ENCODE results near the gene GLB1L2.

Gene GLB1L2

DNA sequence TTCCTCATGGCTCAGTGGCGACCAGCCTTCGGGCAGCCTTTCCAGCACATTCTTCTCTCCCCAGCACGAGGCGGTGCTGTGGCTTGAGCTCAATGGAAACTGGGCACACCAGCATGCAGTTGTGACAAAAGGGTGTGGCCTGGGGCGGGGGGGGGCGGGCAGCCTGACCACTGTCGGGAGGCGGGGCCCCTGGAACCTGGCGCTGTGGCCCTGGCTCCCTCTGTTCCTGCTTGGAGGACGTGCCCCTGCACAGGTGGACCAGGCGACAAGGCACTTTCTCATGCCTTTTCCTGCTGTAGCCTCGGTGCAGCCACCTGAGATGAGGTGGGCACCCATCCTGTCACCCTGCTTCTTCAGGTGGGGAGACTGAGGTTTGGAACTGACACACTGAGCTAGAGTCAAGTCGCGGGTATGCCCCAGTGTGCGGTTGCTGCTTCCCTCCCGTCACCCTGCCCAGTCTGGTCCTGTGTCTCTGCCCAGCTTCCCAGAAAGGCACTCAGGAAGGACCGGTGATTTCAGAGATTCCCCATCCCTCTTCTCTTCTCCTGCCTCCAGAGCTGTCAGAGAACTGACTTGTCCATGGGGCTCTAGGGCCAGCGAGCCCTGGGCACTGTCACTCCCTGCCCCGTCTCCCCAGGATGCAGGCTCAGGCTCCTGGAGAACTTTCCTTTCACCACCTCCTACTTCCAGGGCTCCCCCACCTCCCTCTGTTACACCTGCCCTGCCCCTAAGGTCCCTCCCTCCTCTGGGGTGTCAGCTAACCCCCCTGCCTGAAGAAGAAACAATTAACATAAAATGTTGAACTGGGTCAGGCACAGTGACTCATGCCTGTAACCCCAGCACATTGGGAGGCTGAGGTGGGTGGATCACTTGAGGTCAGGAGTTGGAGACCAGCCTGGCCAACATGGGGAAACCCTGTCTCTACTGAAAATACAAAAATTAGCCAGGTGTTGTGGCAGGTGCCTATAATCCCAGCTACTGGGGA is 70.3 kb downstream of the GLB1L2 start:
- no peaks in the 10 kb centered on the region for H3K4me1 ChIP-seq (ENCODE audit: control insufficient read depth in 1 of 2, insufficient read depth in 2 of 2, low read length in 2 of 2)
- H3K36me3 ChIP-seq (ENCODE audit: control insufficient read depth in 1 of 2, insufficient read depth in 2 of 2, low read length in 2 of 2): no peaks in the 10 kb centered on the region
- no peak overlapping the region for H3K9ac ChIP-seq (ENCODE audit: low read depth in 1 of 2, low read length in 2 of 2)
- no peak overlapping the region for H3K4me3 ChIP-seq (ENCODE audit: low read depth in 1 of 2, low read length in 2 of 2)
- H3K27ac ChIP-seq (ENCODE audit: low read depth, low read length): no peak overlapping the region
- no peaks in the 10 kb centered on the region for H3K9me3 ChIP-seq (ENCODE audit: control insufficient read depth in 1 of 2, low read length in 2 of 2)
- H3K27me3 ChIP-seq (ENCODE audit: control insufficient read depth in 1 of 2, insufficient read depth in 2 of 2, low read length in 2 of 2): peaks cover 3 to 8% of the 10 kb centered on the region in 2 donors

DNA sequence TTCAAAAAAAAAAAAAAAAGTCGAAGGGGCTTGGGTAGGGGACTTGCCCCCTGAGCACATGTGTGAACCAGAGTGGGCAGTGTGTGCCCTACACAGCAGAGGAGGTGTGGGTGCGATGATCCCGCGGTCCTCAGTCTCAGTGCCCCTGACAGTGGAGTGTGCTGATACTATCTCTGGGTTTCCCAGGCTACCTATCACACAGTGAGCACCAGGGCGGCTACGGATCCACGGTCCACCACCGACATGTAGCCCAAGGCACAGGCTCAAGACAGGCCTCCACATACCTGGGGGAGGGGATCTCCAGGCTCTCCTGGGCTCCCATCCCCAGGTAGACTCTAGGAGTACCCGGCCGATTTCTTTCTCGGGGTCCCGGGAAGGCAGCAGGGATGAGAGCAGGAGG is 71.1 kb downstream of the GLB1L2 start:
- Histone ChIP-seq H3K27me3 (ENCODE audit: control insufficient read depth in 1 of 2, insufficient read depth in 2 of 2, low read length in 2 of 2) (peaks cover 3 to 11% of the 10 kb centered on the region in 2 donors), H3K4me1 (ENCODE audit: control insufficient read depth in 1 of 2, insufficient read depth in 2 of 2, low read length in 2 of 2) (no peaks in the 10 kb centered on the region), H3K36me3 (ENCODE audit: control insufficient read depth in 1 of 2, insufficient read depth in 2 of 2, low read length in 2 of 2) (no peaks in the 10 kb centered on the region), H3K9me3 (ENCODE audit: control insufficient read depth in 1 of 2, low read length in 2 of 2) (no peaks in the 10 kb centered on the region), H3K9ac (ENCODE audit: low read depth in 1 of 2, low read length in 2 of 2) (no peak overlapping the region), H3K4me3 (ENCODE audit: low read depth in 1 of 2, low read length in 2 of 2) (no peak overlapping the region), H3K27ac (ENCODE audit: low read depth, low read length) (no peak overlapping the region)

DNA sequence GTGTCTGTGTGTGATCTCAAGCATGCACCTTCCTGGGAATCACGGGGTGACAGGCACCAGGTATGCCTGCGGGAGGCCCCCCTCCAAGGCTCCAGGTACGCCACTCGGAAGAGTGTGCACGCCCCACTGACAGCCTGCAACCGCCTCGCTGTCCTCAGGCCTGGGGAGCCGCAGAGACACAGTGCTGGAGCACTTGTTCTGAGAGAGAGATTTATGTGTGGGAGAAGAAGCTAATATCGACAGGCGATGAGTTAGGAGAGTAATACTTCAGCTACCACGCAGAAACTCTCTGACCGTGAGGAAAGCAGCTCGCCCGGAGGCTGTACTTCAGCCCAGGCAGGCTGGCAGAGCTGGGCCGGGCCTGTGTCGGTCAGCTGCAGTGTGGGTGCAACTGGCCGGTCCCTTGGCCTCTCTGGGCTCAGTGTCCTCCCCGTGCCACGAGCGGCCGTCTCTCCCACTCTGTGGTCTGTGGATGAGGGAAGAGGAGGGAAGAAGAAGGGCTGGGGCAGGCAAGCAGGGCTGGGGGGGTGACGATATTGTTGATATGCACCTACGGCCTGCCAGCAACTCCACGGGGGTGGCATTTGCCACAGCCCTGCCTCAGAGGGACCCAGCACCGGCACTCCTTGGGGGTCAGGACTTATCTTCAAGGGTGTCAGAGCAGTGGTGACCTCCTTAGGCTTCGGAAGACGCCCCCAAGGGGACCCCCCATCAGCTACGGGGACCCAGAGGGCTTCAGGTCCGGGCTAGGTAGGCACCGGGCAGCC is 73.0 kb downstream of the GLB1L2 start:
- H3K9me3 ChIP-seq (ENCODE audit: control insufficient read depth in 1 of 2, low read length in 2 of 2): no peaks in the 10 kb centered on the region
- no peaks in the 10 kb centered on the region for H3K4me1 ChIP-seq (ENCODE audit: control insufficient read depth in 1 of 2, insufficient read depth in 2 of 2, low read length in 2 of 2)
- peaks cover 8 to 14% of the 10 kb centered on the region in 2 donors for H3K27me3 ChIP-seq (ENCODE audit: control insufficient read depth in 1 of 2, insufficient read depth in 2 of 2, low read length in 2 of 2)
- H3K27ac ChIP-seq (ENCODE audit: low read depth, low read length): no peak overlapping the region
- H3K4me3 ChIP-seq (ENCODE audit: low read depth in 1 of 2, low read length in 2 of 2): no peak overlapping the region
- H3K36me3 ChIP-seq (ENCODE audit: control insufficient read depth in 1 of 2, insufficient read depth in 2 of 2, low read length in 2 of 2): no peaks in the 10 kb centered on the region
- no peak overlapping the region for H3K9ac ChIP-seq (ENCODE audit: low read depth in 1 of 2, low read length in 2 of 2)

DNA sequence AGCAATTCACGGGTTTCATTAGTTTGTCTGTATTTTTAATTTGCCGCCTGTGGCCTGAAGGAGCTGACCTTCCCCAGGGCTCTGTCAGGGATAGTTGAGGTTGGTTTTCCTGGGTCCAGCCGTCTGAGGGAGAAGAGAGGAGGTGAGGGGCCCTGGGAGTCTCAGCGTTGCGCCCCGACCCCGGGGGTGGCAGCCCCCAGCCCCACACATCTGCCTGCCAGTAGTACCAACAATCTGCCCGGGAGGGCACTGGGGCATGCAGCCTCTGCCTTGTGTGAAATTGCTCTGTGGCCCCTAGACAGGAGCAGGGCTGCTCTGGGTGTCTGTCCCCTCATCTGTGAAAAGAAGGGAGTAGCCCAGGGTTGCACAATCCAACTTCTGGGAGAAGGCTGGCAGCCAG is 73.6 kb downstream of the GLB1L2 start:
- peaks cover 14 to 20% of the 10 kb centered on the region in 2 donors for H3K27me3 ChIP-seq (ENCODE audit: control insufficient read depth in 1 of 2, insufficient read depth in 2 of 2, low read length in 2 of 2)
- H3K9ac ChIP-seq (ENCODE audit: low read depth in 1 of 2, low read length in 2 of 2): no peak overlapping the region
- no peak overlapping the region for H3K4me3 ChIP-seq (ENCODE audit: low read depth in 1 of 2, low read length in 2 of 2)
- H3K27ac ChIP-seq (ENCODE audit: low read depth, low read length): no peak overlapping the region
- H3K36me3 ChIP-seq (ENCODE audit: control insufficient read depth in 1 of 2, insufficient read depth in 2 of 2, low read length in 2 of 2): no peaks in the 10 kb centered on the region
- H3K4me1 ChIP-seq (ENCODE audit: control insufficient read depth in 1 of 2, insufficient read depth in 2 of 2, low read length in 2 of 2): no peaks in the 10 kb centered on the region
- no peaks in the 10 kb centered on the region for H3K9me3 ChIP-seq (ENCODE audit: control insufficient read depth in 1 of 2, low read length in 2 of 2)

DNA sequence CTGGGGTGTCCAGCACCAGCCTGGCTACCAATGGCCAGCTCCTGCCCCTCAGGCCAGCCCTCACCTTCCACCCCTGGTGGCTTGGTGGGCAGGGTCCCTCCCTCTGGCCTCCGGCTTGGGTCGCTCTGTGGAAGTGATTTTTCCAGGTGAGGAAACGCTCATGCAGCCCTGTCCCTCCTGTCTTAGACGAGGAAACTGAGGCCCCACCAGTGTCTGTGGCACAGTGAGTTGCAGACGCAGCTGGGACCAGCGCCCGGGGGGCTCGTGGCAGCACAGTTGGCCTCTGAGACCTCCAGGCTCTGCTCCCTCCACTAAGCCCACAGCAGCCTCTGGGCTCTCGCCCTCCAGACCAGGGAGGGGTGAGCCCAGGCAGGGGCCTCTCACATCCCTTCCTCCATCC is 74.1 kb downstream of the GLB1L2 start:
- H3K27ac ChIP-seq (ENCODE audit: low read depth, low read length): no peak overlapping the region
- H3K27me3 ChIP-seq (ENCODE audit: control insufficient read depth in 1 of 2, insufficient read depth in 2 of 2, low read length in 2 of 2): peaks cover 18 to 24% of the 10 kb centered on the region in 2 donors

DNA sequence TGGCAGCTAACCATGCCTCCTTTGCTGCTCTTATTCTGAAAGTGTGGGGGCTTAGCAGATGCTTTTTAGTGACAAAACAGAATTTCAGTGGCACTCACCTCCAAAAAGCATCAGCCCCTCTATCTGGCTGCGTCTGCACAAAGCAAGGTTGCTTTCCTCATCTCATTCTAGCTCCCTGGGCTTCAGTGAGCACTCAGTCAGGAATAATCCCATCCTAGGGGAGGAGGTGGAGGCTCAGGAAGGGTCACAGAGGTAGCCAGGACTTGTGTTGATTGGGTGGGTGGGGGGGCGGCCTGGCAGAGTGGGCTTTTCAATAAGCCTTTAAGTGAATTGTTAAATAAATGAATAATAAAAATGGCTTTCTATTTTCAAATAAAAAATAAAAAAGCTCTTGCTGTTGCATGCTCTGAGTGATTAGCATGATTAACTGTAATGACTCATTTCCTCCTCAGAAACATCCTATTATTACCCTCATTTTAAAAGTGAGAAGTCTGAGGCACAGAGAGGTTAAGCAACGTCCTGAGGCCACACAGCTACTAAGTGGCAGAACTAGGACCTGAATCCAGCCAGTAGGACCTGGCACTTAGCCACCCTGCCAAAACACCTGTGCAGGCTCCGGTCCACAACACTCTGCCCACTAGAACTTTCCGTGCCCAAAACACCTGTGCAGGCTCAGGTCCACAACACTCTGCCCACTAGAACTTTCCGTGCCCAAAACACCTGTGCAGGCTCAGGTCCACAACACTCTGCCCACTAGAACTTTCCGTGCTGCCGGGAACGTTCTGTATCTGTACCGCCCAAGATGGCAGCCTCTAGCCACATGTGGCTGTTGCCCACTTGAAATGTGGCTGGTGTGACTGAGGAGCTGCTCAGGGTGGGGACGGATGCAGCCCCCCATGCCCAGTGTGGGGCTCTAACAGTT is 74.7 kb downstream of the GLB1L2 start:
- no peak overlapping the region for H3K4me3 ChIP-seq (ENCODE audit: low read depth in 1 of 2, low read length in 2 of 2)
- H3K27me3 ChIP-seq (ENCODE audit: control insufficient read depth in 1 of 2, insufficient read depth in 2 of 2, low read length in 2 of 2): peaks cover 25 to 31% of the 10 kb centered on the region in 2 donors
- no peak overlapping the region for H3K27ac ChIP-seq (ENCODE audit: low read depth, low read length)
- peaks cover 0 to 3% of the 10 kb centered on the region in 2 donors for H3K4me1 ChIP-seq (ENCODE audit: control insufficient read depth in 1 of 2, insufficient read depth in 2 of 2, low read length in 2 of 2)
- H3K36me3 ChIP-seq (ENCODE audit: control insufficient read depth in 1 of 2, insufficient read depth in 2 of 2, low read length in 2 of 2): no peaks in the 10 kb centered on the region
- H3K9me3 ChIP-seq (ENCODE audit: control insufficient read depth in 1 of 2, low read length in 2 of 2): no peaks in the 10 kb centered on the region
- H3K9ac ChIP-seq (ENCODE audit: low read depth in 1 of 2, low read length in 2 of 2): no peak overlapping the region

More for the DNA sequence above, 74.1 kb downstream of the GLB1L2 start:
- Histone ChIP-seq H3K4me1 (ENCODE audit: control insufficient read depth in 1 of 2, insufficient read depth in 2 of 2, low read length in 2 of 2) (no peaks in the 10 kb centered on the region), H3K9ac (ENCODE audit: low read depth in 1 of 2, low read length in 2 of 2) (no peak overlapping the region), H3K9me3 (ENCODE audit: control insufficient read depth in 1 of 2, low read length in 2 of 2) (no peaks in the 10 kb centered on the region), H3K4me3 (ENCODE audit: low read depth in 1 of 2, low read length in 2 of 2) (no peak overlapping the region), H3K36me3 (ENCODE audit: control insufficient read depth in 1 of 2, insufficient read depth in 2 of 2, low read length in 2 of 2) (no peaks in the 10 kb centered on the region)

DNA sequence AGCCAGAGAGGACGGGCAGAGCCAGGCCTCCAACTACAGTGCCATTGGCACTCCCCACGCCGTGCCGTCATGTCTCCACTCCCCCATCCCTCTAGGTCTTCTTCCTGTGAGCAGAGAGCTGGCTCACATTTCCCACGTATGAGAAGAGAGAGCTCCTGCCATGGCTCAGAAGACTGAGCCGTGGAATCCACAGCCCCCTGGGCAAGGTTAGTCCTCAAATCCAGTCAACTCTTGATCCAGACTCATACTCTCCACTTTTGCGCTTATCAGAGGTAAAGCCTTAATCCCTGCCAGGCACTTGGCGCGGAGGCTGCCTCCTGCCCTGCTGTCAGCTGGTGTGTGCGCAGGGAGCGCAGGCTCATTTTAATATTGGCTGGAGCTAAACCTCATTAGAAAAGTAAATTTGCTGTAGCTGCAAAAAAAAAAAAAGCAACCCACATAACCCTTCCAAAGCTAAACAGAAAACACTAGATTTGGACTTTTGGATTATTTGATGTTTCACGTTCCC is 75.6 kb downstream of the GLB1L2 start:
- H3K4me3 ChIP-seq (ENCODE audit: low read depth in 1 of 2, low read length in 2 of 2): no peak overlapping the region
- peaks cover 0 to 3% of the 10 kb centered on the region in 2 donors for H3K4me1 ChIP-seq (ENCODE audit: control insufficient read depth in 1 of 2, insufficient read depth in 2 of 2, low read length in 2 of 2)
- H3K36me3 ChIP-seq (ENCODE audit: control insufficient read depth in 1 of 2, insufficient read depth in 2 of 2, low read length in 2 of 2): no peaks in the 10 kb centered on the region
- H3K27me3 ChIP-seq (ENCODE audit: control insufficient read depth in 1 of 2, insufficient read depth in 2 of 2, low read length in 2 of 2): peaks cover 25 to 31% of the 10 kb centered on the region in 2 donors
- H3K27ac ChIP-seq (ENCODE audit: low read depth, low read length): no peak overlapping the region
- no peak overlapping the region for H3K9ac ChIP-seq (ENCODE audit: low read depth in 1 of 2, low read length in 2 of 2)
- no peaks in the 10 kb centered on the region for H3K9me3 ChIP-seq (ENCODE audit: control insufficient read depth in 1 of 2, low read length in 2 of 2)

DNA sequence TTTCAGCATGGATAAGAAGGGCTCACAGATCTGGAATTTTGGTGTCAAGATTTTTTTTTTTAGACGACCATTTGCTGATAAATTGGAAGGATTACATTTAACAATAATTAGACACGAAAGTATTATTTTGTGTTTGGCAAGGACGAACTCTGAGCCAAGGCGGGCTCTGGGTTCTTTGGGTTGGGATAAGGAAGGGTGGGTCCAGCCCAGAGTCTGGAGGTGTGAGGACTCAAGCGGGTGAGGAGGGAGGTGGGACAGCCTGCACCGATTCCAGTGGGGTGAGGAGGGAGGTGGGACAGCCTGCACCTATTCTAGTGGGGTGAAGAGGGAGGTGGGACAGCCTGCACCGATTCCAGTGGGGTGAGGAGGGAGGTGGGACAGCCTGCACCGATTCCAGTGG is 76.1 kb downstream of the GLB1L2 start:
- Histone ChIP-seq H3K4me1 (ENCODE audit: control insufficient read depth in 1 of 2, insufficient read depth in 2 of 2, low read length in 2 of 2) (peaks cover 0 to 3% of the 10 kb centered on the region in 2 donors), H3K27me3 (ENCODE audit: control insufficient read depth in 1 of 2, insufficient read depth in 2 of 2, low read length in 2 of 2) (peaks cover 29 to 36% of the 10 kb centered on the region in 2 donors), H3K36me3 (ENCODE audit: control insufficient read depth in 1 of 2, insufficient read depth in 2 of 2, low read length in 2 of 2) (no peaks in the 10 kb centered on the region), H3K9me3 (ENCODE audit: control insufficient read depth in 1 of 2, low read length in 2 of 2) (no peaks in the 10 kb centered on the region), H3K9ac (ENCODE audit: low read depth in 1 of 2, low read length in 2 of 2) (no peak overlapping the region), H3K27ac (ENCODE audit: low read depth, low read length) (no peak overlapping the region), H3K4me3 (ENCODE audit: low read depth in 1 of 2, low read length in 2 of 2) (no peak overlapping the region)

DNA sequence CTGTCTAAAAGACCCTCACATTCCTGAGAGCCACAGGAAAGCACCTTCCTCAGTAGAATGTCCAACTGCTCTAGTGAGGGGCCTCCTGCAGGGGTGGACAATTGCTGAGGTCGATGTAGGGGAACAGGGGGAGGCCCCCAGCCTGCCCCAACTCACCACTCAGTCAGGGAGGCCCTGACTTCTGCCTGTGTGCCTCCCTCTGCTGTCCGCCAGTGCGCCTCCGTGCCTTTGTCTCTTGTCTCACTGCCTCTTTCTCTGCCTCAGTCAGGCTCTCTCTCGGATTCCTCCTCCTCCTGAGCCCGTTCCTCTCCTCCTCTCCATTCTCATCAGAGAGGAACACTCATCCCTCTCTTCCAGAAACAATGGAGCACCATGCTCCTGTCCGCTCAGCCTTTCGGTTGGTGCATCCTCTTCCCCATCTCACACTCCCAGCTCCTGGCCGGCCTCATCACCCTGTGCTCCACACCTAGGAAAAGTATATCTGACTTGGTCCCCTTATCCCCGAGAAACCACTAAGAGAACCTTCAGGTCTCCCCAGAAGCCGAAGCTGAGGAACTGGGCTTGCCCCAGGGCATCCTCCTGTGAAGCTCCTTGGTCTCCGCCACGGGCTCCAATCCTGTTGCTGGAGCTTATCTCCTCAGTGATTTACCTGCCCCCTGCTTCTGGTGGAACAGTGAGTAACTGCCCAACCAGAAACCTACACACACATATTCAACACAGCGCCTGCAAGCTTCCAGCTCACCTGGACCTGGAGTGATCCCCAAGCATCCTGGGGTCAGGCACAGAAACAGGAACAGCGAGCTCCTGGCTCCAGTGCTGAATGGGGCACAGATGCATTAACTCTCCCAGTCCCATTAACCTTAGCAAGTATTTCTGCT is 78.0 kb downstream of the GLB1L2 start:
- no peak overlapping the region for H3K9ac ChIP-seq (ENCODE audit: low read depth in 1 of 2, low read length in 2 of 2)
- no peaks in the 10 kb centered on the region for H3K36me3 ChIP-seq (ENCODE audit: control insufficient read depth in 1 of 2, insufficient read depth in 2 of 2, low read length in 2 of 2)
- H3K9me3 ChIP-seq (ENCODE audit: control insufficient read depth in 1 of 2, low read length in 2 of 2): no peaks in the 10 kb centered on the region
- no peak overlapping the region for H3K4me3 ChIP-seq (ENCODE audit: low read depth in 1 of 2, low read length in 2 of 2)
- peaks cover 0 to 3% of the 10 kb centered on the region in 2 donors for H3K4me1 ChIP-seq (ENCODE audit: control insufficient read depth in 1 of 2, insufficient read depth in 2 of 2, low read length in 2 of 2)
- peaks cover 44 to 54% of the 10 kb centered on the region in 2 donors for H3K27me3 ChIP-seq (ENCODE audit: control insufficient read depth in 1 of 2, insufficient read depth in 2 of 2, low read length in 2 of 2)
- no peak overlapping the region for H3K27ac ChIP-seq (ENCODE audit: low read depth, low read length)

Measured in duodenal mucosa (tissue), 2 donors.